Skeletal muscle tissue (tissue), 4 donors: ENCODE data around the gene RALGPS1. TPM values are rescaled to one million over a fixed set of nuclear protein-coding genes. Genes with fewer than 3 reads are reported as not detected.
"Not testable (repeated sequence)": the region's sequence is repeated elsewhere in the genome, so short reads cannot be mapped to it uniquely, and the experiment has no call there.

Experiments
- H3K27ac ChIP-seq: one replicate; pipeline ENCODE4 v1.7.0; 2013; ENCODE audit warnings: mild to moderate bottlenecking, low read depth, low read length, inconsistent platforms
- H3K27me3 ChIP-seq, 3 donors: one replicate each; pipeline ENCODE4 v1.7.0; 2013; ENCODE audit warnings: low read length in 3 of 3; ENCODE audit not compliant: control insufficient read depth in 3 of 3, insufficient read depth in 3 of 3
- H3K36me3 ChIP-seq, 3 donors: one replicate each; pipeline ENCODE4 v1.7.0; 2013; ENCODE audit warnings: low read length in 3 of 3; ENCODE audit not compliant: control insufficient read depth in 3 of 3, insufficient read depth in 3 of 3
- H3K4me1 ChIP-seq, 3 donors: one replicate each; pipeline ENCODE4 v1.7.0; 2013; ENCODE audit warnings: low read length in 3 of 3, mild to moderate bottlenecking in 3 of 3; ENCODE audit not compliant: control insufficient read depth in 3 of 3, insufficient read depth in 3 of 3
- H3K4me3 ChIP-seq, 3 donors: one replicate each; pipeline ENCODE4 v1.7.0; 2013; ENCODE audit warnings: low read length in 3 of 3
- H3K9ac ChIP-seq, 3 donors: one replicate each; pipeline ENCODE4 v1.7.0; 2013; ENCODE audit warnings: low read length in 3 of 3, mild to moderate bottlenecking in 3 of 3, moderate library complexity in 2 of 3, low read depth in 1 of 3
- H3K9me3 ChIP-seq, 3 donors: one replicate each; pipeline ENCODE4 v1.7.0; 2013; ENCODE audit warnings: low read length in 3 of 3; ENCODE audit not compliant: control insufficient read depth in 3 of 3
- total RNA-seq: library from RNA; depleted of rRNA; stranded (reverse); fragments of >200 nt; gene quantifications from one replicate; pipeline ENCODE4 v1.2.3, GENCODE V29; 2014
- donor health status: Osteomylitis.

Gene RALGPS1
- total RNA-seq, 1 donor from 2014 or later: 9.4 TPM

DNA sequence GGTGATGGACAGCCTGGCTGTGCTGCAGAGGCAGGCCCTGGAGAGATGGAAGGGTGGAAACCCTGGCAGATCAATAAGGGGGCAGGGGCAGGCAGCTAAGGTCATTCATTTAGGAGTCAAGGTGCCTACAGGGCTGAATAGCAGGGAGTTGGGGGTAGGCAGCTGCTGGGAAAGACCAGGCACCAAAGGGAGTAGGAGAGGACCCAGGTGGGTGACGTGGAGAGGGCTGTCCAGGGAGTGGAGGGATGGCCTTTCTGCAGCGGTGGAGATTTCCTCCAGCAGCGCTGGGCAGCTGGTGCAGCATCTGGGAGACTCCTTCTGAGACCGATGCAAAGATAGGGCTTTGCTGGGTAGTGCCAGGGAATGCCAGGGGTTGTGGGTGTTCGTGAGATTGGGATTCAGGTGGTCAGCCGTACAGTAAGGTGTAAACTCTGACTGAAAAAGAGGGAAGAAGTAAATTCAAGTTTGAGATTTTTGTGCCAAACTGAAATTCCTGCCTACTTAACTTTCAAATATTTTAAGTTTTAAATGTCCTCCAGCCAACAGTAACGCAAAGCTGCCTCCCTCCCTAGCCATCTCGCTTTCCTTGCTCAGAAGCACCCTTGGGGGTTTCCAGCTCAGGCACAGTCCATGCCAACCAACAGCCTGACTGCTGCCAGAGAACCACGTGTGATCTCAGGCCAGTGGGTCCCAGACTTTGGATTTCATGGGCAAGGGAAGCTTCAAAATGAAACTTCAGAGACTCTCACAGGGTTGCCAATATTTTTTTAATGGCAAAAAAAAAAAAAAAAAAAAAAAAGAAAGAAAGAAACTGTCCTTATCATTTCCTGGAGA lies 226.5 kb downstream of the RALGPS1 start:
- no peaks in the 10 kb centered on the region for H3K36me3 ChIP-seq
- H3K27me3 ChIP-seq: no peaks in the 10 kb centered on the region
- peaks cover 52 to 78% (median 63%) of the 10 kb centered on the region in 3 donors for H3K4me1 ChIP-seq
- H3K27ac ChIP-seq: no peak overlapping the region
- H3K9me3 ChIP-seq: no peaks in the 10 kb centered on the region
- H3K4me3 ChIP-seq: no peak overlapping the region
- H3K9ac ChIP-seq: no peak overlapping the region

DNA sequence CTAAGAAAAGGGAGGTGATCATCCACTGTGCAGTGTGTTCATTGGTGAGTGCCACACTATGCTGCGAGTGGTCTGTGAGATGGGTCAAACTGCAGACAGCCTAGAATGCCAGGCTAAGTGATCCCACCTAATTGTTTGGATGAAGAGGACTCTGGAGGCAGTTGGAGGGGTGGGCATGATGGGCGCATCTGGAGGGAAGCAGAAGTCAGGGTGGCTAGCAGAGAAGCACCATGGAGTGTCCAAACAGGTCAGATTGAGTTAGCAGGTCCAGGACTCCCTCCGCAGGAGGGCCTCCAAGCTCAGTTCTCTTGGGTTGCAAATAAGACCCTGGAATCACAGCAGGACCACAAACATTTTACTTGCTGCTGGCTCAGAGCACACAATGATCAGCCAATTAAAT lies 227.7 kb downstream of the RALGPS1 start:
- H3K9me3 ChIP-seq: no peaks in the 10 kb centered on the region
- no peak overlapping the region for H3K27ac ChIP-seq
- no peaks in the 10 kb centered on the region for H3K27me3 ChIP-seq
- peaks cover 45 to 65% (median 53%) of the 10 kb centered on the region in 3 donors for H3K4me1 ChIP-seq
- no peaks in the 10 kb centered on the region for H3K36me3 ChIP-seq
- no peak overlapping the region for H3K4me3 ChIP-seq
- no peak overlapping the region for H3K9ac ChIP-seq

DNA sequence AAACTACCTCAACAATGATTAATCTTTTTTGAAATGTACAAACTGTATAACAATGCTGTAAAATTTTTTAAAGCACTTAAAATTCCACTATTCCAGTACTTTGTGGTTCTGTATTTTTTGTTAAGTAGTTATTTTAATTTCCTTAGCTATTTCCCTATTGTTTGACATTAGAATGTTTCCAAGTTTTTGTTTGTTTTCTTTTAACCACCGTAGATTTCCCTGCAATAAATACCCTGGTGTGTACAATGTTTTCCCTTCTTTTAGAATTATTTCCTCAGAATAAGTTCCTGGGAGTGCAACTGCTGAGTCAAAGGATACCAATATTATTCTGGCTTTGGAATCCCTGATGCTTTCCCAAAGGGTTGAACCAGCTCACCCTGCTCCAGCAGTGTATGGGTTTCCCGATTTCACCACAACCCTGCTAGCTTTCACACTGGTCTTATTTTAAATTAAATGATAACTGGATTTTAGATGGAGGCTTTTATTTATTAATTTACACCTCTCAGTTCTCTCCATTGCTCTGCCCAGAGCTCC lies 228.4 kb downstream of the RALGPS1 start:
- Histone ChIP-seq H3K9ac (no peak overlapping the region), H3K27ac (no peak overlapping the region), H3K4me1 (peaks cover 40 to 58% (median 48%) of the 10 kb centered on the region in 3 donors), H3K27me3 (no peaks in the 10 kb centered on the region), H3K4me3 (no peak overlapping the region), H3K9me3 (no peaks in the 10 kb centered on the region), H3K36me3 (no peaks in the 10 kb centered on the region)

DNA sequence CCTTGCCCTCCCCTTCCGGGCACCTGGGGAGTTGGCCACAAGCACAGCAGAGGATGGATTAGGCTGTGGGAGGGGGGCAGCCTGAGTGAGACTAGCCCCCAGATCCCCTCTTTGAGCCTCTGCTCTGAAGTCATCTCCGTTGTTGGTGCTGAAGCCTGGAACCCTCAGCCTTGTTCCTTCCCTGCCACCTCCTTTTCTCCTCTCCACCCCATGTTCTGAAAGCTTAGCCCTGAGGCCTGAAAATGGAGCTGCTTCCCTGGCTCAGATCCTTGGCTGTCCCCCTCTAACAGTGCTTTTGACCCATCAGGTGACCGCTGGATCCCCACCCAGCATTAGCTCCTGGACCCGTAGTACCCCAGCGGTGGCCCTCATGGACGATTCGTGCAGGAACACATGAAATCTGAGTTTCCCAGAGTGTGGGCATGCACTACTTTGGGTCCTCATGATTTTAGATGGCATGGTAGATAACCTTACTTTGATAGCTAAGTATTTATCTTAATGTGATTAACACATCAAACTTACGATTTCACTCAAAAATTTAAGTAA lies 229.4 kb downstream of the RALGPS1 start:
- Histone ChIP-seq H3K36me3 (no peaks in the 10 kb centered on the region), H3K27me3 (no peaks in the 10 kb centered on the region), H3K27ac (no peak overlapping the region)

DNA sequence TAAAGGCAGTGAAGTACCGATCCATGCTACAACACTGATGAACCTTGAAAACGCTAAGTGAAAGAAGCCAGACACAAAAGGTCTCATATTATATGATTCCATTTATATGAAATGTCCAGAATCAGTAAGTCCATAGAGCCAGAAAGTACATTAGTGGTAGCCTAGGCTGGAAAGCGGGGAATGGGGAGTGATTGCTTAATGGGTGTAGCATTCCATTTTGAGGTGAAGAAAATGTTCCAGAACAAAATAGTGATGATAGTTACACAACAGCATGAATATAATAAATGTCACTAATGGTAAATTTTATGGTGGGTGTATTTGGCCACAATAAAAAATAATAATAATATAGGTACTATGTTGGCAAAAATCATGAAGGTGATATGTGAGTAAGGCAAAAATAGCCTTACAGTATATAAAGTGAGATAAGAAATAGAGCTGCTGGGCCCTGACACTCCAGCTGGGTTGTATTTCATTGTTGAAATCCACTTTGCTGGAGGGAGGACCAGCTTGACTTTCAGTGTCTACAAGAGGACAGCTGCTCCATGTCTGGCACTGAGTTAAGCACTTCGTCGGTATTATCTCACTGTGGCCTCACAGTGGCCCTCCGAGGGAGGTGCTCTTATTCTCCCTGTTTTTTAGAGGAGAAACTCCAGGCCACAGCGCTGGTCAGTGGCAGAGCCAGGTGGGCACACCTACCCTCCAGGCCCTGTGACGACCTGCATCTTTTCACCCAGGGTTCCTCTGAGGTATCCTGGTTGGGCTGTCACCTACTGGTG lies 230.3 kb downstream of the RALGPS1 start:
- no peaks in the 10 kb centered on the region for H3K27me3 ChIP-seq
- no peak overlapping the region for H3K9ac ChIP-seq
- H3K9me3 ChIP-seq: no peaks in the 10 kb centered on the region
- H3K4me1 ChIP-seq: peaks cover 21 to 40% (median 34%) of the 10 kb centered on the region in 3 donors
- no peak overlapping the region for H3K4me3 ChIP-seq
- peak overlapping the region; percentile 59 for H3K27ac ChIP-seq
- H3K36me3 ChIP-seq: no peaks in the 10 kb centered on the region

More for the DNA sequence above, 229.4 kb downstream of the RALGPS1 start:
- Histone ChIP-seq H3K4me3 (no peak overlapping the region), H3K9me3 (no peaks in the 10 kb centered on the region), H3K9ac (peak overlapping the region in 1 of 3 donors; percentile 25), H3K4me1 (peaks cover 30 to 48% (median 38%) of the 10 kb centered on the region in 3 donors)

DNA sequence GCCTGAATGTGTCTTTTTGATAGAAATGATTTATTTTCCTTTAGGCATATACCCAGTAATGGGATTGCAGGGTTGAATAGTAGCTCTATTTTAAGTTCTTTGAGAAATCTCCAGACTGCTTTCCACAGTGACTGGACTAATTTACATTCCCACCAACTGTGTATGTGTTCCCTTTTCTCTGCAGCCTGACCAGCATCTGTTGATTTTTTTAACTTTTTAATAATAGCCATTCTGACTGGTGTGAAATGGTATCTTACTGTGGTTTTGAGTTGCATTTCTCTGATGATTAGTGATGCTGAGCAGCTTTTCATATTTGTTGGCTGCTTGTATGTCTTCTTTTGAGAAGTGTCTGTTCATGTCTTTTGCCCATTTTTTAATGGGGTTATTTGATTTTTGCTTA lies 232.3 kb downstream of the RALGPS1 start:
- H3K4me1 ChIP-seq: peaks cover 16 to 25% (median 23%) of the 10 kb centered on the region in 3 donors
- H3K36me3 ChIP-seq, H3K9ac ChIP-seq, H3K27ac ChIP-seq, H3K27me3 ChIP-seq, H3K4me3 ChIP-seq, H3K9me3 ChIP-seq: not testable (repeated sequence)

DNA sequence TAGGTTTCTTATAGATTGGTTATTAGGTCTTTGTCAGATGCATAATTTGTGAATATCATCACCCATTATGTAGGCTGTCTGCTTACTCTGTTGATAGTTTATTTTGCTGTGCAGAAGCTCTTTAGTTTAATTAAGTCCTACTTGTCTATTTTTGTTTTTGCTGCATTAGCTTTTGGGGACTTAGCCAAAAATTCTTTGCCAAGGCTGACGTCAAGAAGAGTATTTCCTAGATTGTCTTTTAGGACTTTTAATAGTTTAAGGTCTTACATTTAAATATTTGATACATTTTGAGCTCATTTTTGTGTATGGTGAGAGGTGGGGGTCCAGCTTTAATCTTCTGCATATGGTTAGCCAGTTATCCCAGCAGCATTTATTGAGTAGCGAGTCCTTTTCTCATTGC lies 232.7 kb downstream of the RALGPS1 start:
- peaks cover 16 to 23% (median 21%) of the 10 kb centered on the region in 3 donors for H3K4me1 ChIP-seq
- no peak overlapping the region for H3K27ac ChIP-seq
- no peaks in the 10 kb centered on the region for H3K27me3 ChIP-seq
- H3K4me3 ChIP-seq: no peak overlapping the region
- no peaks in the 10 kb centered on the region for H3K9me3 ChIP-seq
- H3K9ac ChIP-seq: no peak overlapping the region
- no peaks in the 10 kb centered on the region for H3K36me3 ChIP-seq

DNA sequence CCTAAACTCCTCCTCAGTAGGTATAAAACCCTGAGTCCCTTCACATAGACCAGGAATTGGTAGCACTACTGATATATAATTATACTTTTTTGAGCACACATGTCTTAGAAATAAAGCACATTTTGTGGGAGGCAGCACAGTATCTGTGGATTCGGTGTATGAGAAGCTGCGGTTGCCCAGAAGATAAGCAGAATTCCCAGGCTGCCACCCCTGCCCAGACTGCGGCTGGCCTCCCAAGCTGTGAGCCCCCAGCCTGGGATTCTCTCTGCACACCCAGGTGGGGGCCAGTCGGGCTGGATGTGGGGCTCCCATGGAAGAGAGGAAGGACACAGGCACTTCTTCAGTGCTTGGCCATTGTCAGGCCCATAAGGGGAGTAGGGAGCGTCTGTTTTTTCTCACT lies 233.4 kb downstream of the RALGPS1 start:
- Histone ChIP-seq H3K4me3 (no peak overlapping the region), H3K27me3 (no peaks in the 10 kb centered on the region), H3K9me3 (no peaks in the 10 kb centered on the region), H3K9ac (no peak overlapping the region), H3K27ac (no peak overlapping the region), H3K36me3 (no peaks in the 10 kb centered on the region), H3K4me1 (peaks cover 12 to 23% (median 18%) of the 10 kb centered on the region in 3 donors)

DNA sequence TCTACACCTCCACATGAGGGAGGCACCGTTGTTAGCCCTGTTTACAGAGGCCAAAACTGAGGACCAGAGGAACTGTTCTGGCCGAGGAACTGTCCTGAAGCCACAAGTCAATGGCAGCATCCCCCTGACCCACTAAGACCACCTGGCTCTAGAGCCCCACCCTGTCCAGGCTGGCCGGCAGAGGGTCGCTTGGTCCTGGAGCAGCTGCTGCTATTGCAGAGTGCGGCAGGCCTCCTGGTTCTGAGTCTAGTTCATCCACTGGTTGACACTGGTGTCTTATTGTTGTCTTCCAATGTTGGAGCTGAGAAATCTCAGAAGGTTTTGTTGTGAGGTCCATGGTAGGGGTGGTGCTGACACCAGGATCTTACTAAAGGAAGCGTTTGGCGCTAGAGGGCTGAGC lies 234.4 kb downstream of the RALGPS1 start:
- Histone ChIP-seq H3K9ac (no peak overlapping the region), H3K4me1 (peaks cover 11 to 26% (median 22%) of the 10 kb centered on the region in 3 donors), H3K9me3 (no peaks in the 10 kb centered on the region), H3K27ac (no peak overlapping the region), H3K27me3 (no peaks in the 10 kb centered on the region), H3K4me3 (no peak overlapping the region), H3K36me3 (no peaks in the 10 kb centered on the region)
